GM06990 (cell line): ENCODE measurements around the gene CXCL12.

Source experiments
- DNase-seq: peaks from one replicate; pipeline ENCODE4 v3.0.0-alpha.2; 2011; ENCODE audit not compliant: insufficient read length; ENCODE audit errors: extremely low read depth
- H3K27me3 ChIP-seq: replicated peaks from 2 replicates; pipeline ENCODE4 v1.6.0; 2011; ENCODE audit warnings: low read length; ENCODE audit not compliant: control insufficient read depth, insufficient read depth
- H3K36me3 ChIP-seq: 2 replicates; pipeline ENCODE4 v1.5.1; 2011; ENCODE audit warnings: low read length; ENCODE audit not compliant: control insufficient read depth, insufficient read depth
- H3K4me3 ChIP-seq: replicated peaks from 2 replicates; pipeline ENCODE4 v1.5.1; 2011; ENCODE audit warnings: low read depth, mild to moderate bottlenecking, control low read depth, low read length
- CTCF ChIP-seq: IDR thresholded peaks from 2 replicates; pipeline ENCODE4 v1.5.1; 2011; ENCODE audit warnings: low read length, control low read depth, mild to moderate bottlenecking, inconsistent platforms; ENCODE audit not compliant: insufficient read depth, poor library complexity, severe bottlenecking

CXCL12 gene

GRCh38 chr10:44340557-44340956 is 44.3 kb downstream of the CXCL12 start:
- H3K4me3 ChIP-seq = no peak overlapping the region
- TF ChIP-seq CTCF = no peak
- no peaks in the 10 kb centered on the region for H3K27me3 ChIP-seq
- DNase-seq = no peak
- no peaks in the 10 kb centered on the region for H3K36me3 ChIP-seq

- no peak for DNase-seq
- no peak for TF ChIP-seq CTCF
- H3K36me3 ChIP-seq = no peaks in the 10 kb centered on the region
Observed at GRCh38 chr10:44339218-44339617, 45.7 kb downstream of the CXCL12 start.

DNA sequence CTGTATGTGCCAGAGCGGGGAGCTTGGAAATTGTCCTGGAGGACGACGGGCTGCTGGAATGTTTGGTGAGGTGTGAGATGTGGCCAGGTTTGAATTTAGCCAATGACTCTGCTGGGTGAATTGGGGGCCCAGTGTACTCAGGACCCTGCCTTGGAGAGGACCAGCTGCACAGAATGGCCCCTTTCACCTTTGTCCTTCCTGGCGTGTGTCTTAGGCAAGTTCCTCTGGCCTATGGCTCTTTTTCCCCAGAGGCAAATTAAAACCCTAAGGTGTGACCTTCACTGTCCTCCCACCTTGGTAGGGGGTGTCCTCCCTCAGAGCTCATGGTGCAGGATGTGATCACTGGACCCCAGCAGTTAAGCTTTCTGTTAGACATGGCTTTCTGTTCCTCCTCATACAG is 47.8 kb downstream of the CXCL12 start:
- no peaks in the 10 kb centered on the region for H3K27me3 ChIP-seq
- no peak overlapping the region for H3K4me3 ChIP-seq
- TF ChIP-seq CTCF = no peak
- no peak for DNase-seq
- H3K36me3 ChIP-seq = no peaks in the 10 kb centered on the region

More at GRCh38 chr10:44339218-44339617, 45.7 kb downstream of the CXCL12 start:
- Histone ChIP-seq H3K27me3 (no peaks in the 10 kb centered on the region), H3K4me3 (no peak overlapping the region)

GRCh38 chr10:44335330-44336021 is 49.4 kb downstream of the CXCL12 start:
- H3K27me3 ChIP-seq = no peaks in the 10 kb centered on the region
- no peak for TF ChIP-seq CTCF
- H3K4me3 ChIP-seq = no peak overlapping the region
- H3K36me3 ChIP-seq = no peaks in the 10 kb centered on the region
- no peak for DNase-seq

- Histone ChIP-seq H3K36me3 (no peaks in the 10 kb centered on the region), H3K4me3 (no peak overlapping the region), H3K27me3 (no peaks in the 10 kb centered on the region)
- no peak for TF ChIP-seq CTCF
- DNase-seq = no peak
Observed at GRCh38 chr10:44334621-44335184, 50.2 kb downstream of the CXCL12 start.
